Skeletal muscle satellite cell (primary cell): Measurements from ENCODE around the gene SDK1.

ENCODE experiments used
- H3K27me3 ChIP-seq: 2 replicates; pipeline ENCODE4 v1.7.0; 2013; ENCODE audit warnings: low read length; ENCODE audit not compliant: control insufficient read depth, insufficient read depth
- H3K36me3 ChIP-seq: 2 replicates; pipeline ENCODE4 v1.7.0; 2013; ENCODE audit warnings: mild to moderate bottlenecking, control low read depth, low read length; ENCODE audit not compliant: insufficient read depth
- H3K4me1 ChIP-seq: 2 replicates; pipeline ENCODE4 v1.7.0; 2013; ENCODE audit warnings: low read length; ENCODE audit not compliant: control insufficient read depth, insufficient read depth
- H3K4me2 ChIP-seq: 2 replicates; pipeline ENCODE4 v1.7.0; 2013; ENCODE audit warnings: mild to moderate bottlenecking, low read length
- H3K4me3 ChIP-seq: 2 replicates; pipeline ENCODE4 v1.7.0; 2013; ENCODE audit warnings: low read length
- H3K9ac ChIP-seq: 2 replicates; pipeline ENCODE4 v1.7.0; 2013; ENCODE audit warnings: mild to moderate bottlenecking, low read depth, low read length, moderate library complexity
- H3K9me3 ChIP-seq: replicated peaks from 2 replicates; pipeline ENCODE4 v1.7.0; 2013; ENCODE audit warnings: mild to moderate bottlenecking, control low read depth, low read length

Gene SDK1

GRCh38 chr7:4190010-4190981 lies 889.2 kb downstream of the SDK1 start:
- H3K36me3 ChIP-seq: no peaks in the 10 kb centered on the region
- no peak overlapping the region for H3K9ac ChIP-seq
- no peaks in the 10 kb centered on the region for H3K27me3 ChIP-seq
- H3K4me2 ChIP-seq: no peak overlapping the region
- no peaks in the 10 kb centered on the region for H3K9me3 ChIP-seq
- peaks cover 3% of the 10 kb centered on the region for H3K4me1 ChIP-seq
- no peak overlapping the region for H3K4me3 ChIP-seq

- Histone ChIP-seq H3K4me1 (peaks cover 3% of the 10 kb centered on the region), H3K9ac (no peak overlapping the region), H3K4me3 (no peak overlapping the region), H3K4me2 (no peak overlapping the region), H3K9me3 (no peaks in the 10 kb centered on the region), H3K27me3 (no peaks in the 10 kb centered on the region), H3K36me3 (no peaks in the 10 kb centered on the region)
Observed at GRCh38 chr7:4191046-4191445, 890.0 kb downstream of the SDK1 start.

- H3K9me3 ChIP-seq: no peaks in the 10 kb centered on the region
- no peak overlapping the region for H3K4me3 ChIP-seq
- H3K4me2 ChIP-seq: no peak overlapping the region
- H3K27me3 ChIP-seq: no peaks in the 10 kb centered on the region
- no peaks in the 10 kb centered on the region for H3K36me3 ChIP-seq
- peaks cover 3% of the 10 kb centered on the region for H3K4me1 ChIP-seq
- H3K9ac ChIP-seq: no peak overlapping the region
Observed at GRCh38 chr7:4191525-4191924, 890.5 kb downstream of the SDK1 start.

- Histone ChIP-seq H3K27me3 (no peaks in the 10 kb centered on the region), H3K9ac (no peak overlapping the region), H3K4me2 (no peak overlapping the region), H3K36me3 (no peaks in the 10 kb centered on the region), H3K9me3 (no peaks in the 10 kb centered on the region), H3K4me1 (no peaks in the 10 kb centered on the region), H3K4me3 (no peak overlapping the region)
Observed at GRCh38 chr7:4195660-4196059, 894.6 kb downstream of the SDK1 start.

GRCh38 chr7:4196121-4196819 lies 895.2 kb downstream of the SDK1 start:
- no peak overlapping the region for H3K4me3 ChIP-seq
- H3K9me3 ChIP-seq: no peaks in the 10 kb centered on the region
- H3K9ac ChIP-seq: no peak overlapping the region
- H3K27me3 ChIP-seq: no peaks in the 10 kb centered on the region
- H3K4me2 ChIP-seq: no peak overlapping the region
- no peaks in the 10 kb centered on the region for H3K36me3 ChIP-seq
- H3K4me1 ChIP-seq: no peaks in the 10 kb centered on the region

GRCh38 chr7:4198301-4198700 lies 897.2 kb downstream of the SDK1 start:
- no peaks in the 10 kb centered on the region for H3K9me3 ChIP-seq
- no peak overlapping the region for H3K4me2 ChIP-seq
- no peak overlapping the region for H3K4me3 ChIP-seq
- no peaks in the 10 kb centered on the region for H3K36me3 ChIP-seq
- H3K4me1 ChIP-seq: peaks cover 9% of the 10 kb centered on the region
- H3K9ac ChIP-seq: no peak overlapping the region
- no peaks in the 10 kb centered on the region for H3K27me3 ChIP-seq

- Histone ChIP-seq H3K4me1 (peaks cover 9% of the 10 kb centered on the region), H3K27me3 (no peaks in the 10 kb centered on the region), H3K9ac (no peak overlapping the region)
Observed at GRCh38 chr7:4200546-4201094, 899.6 kb downstream of the SDK1 start.

GRCh38 chr7:4201566-4201965 lies 900.5 kb downstream of the SDK1 start:
- Histone ChIP-seq H3K9ac (no peak overlapping the region), H3K36me3 (no peaks in the 10 kb centered on the region), H3K27me3 (no peaks in the 10 kb centered on the region), H3K4me3 (no peak overlapping the region), H3K9me3 (no peaks in the 10 kb centered on the region), H3K4me2 (no peak overlapping the region), H3K4me1 (peaks cover 9% of the 10 kb centered on the region)

More at GRCh38 chr7:4200546-4201094, 899.6 kb downstream of the SDK1 start:
- no peaks in the 10 kb centered on the region for H3K9me3 ChIP-seq
- H3K4me3 ChIP-seq: no peak overlapping the region
- no peaks in the 10 kb centered on the region for H3K36me3 ChIP-seq
- H3K4me2 ChIP-seq: no peak overlapping the region

- Histone ChIP-seq H3K9me3 (no peaks in the 10 kb centered on the region), H3K9ac (no peak overlapping the region), H3K27me3 (no peaks in the 10 kb centered on the region), H3K4me1 (peaks cover 9% of the 10 kb centered on the region), H3K4me2 (peak overlapping the region; percentile 41), H3K36me3 (no peaks in the 10 kb centered on the region), H3K4me3 (no peak overlapping the region)
Observed at GRCh38 chr7:4202154-4202736, 901.2 kb downstream of the SDK1 start.

- no peak overlapping the region for H3K4me3 ChIP-seq
- peak overlapping the region; percentile 41 for H3K4me2 ChIP-seq
- no peaks in the 10 kb centered on the region for H3K9me3 ChIP-seq
- H3K9ac ChIP-seq: no peak overlapping the region
- peaks cover 9% of the 10 kb centered on the region for H3K4me1 ChIP-seq
- no peaks in the 10 kb centered on the region for H3K36me3 ChIP-seq
- H3K27me3 ChIP-seq: no peaks in the 10 kb centered on the region
Observed at GRCh38 chr7:4202954-4203353, 901.9 kb downstream of the SDK1 start.
